Glutamatergic neuron (in vitro differentiated cells): ENCODE measurements around the gene INSIG2. TPM values are rescaled to one million over a fixed set of nuclear protein-coding genes. Genes with fewer than 3 reads are reported as not detected.

Experiments used
- DNase-seq: peaks from one replicate; pipeline ENCODE4 v3.0.0; 2022
- H3K27ac Mint-ChIP-seq: one replicate; pipeline ENCODE4 v1.8.0; 2020; ENCODE audit warnings: mild to moderate bottlenecking, mixed read lengths, inconsistent platforms; ENCODE audit not compliant: unreplicated experiment
- H3K27me3 Mint-ChIP-seq: one replicate; pipeline ENCODE4 v1.8.0; 2020; ENCODE audit warnings: mild to moderate bottlenecking, moderate library complexity, mixed read lengths, inconsistent platforms; ENCODE audit not compliant: unreplicated experiment
- H3K36me3 Mint-ChIP-seq: one replicate; pipeline ENCODE4 v1.8.0; 2020; ENCODE audit warnings: mild to moderate bottlenecking, mixed read lengths, inconsistent platforms; ENCODE audit not compliant: unreplicated experiment
- H3K4me1 Mint-ChIP-seq: one replicate; pipeline ENCODE4 v1.8.0; 2020; ENCODE audit warnings: mild to moderate bottlenecking, low read depth, mixed read lengths, inconsistent platforms; ENCODE audit not compliant: unreplicated experiment
- H3K4me3 Mint-ChIP-seq: one replicate; pipeline ENCODE4 v1.8.0; 2020; ENCODE audit warnings: mild to moderate bottlenecking, mixed read lengths, inconsistent platforms; ENCODE audit not compliant: unreplicated experiment
- H3K9me3 Mint-ChIP-seq: one replicate; pipeline ENCODE4 v1.8.0; 2020; ENCODE audit warnings: mild to moderate bottlenecking, moderate library complexity, mixed read lengths, inconsistent platforms; ENCODE audit not compliant: unreplicated experiment
- total RNA-seq: library from RNA; stranded (reverse); fragmentation: NEBNext Ultra II Directional; extraction: Animal tissue kit (Norgen Biotek cat#: 25700); gene quantifications from one replicate; pipeline ENCODE4 v1.2.1, GENCODE V29; 2021; ENCODE audit not compliant: unreplicated experiment
- TF ChIP-seq, protein P1 (sequence below): fragments of 200-600 bp; sonication (generic); IDR thresholded peaks from one replicate; pipeline ENCODE4 v1.5.0; 2021; ENCODE audit not compliant: partially characterized antibody, unreplicated experiment

The INSIG2 gene
- total RNA-seq, 1 donor from 2014 or later = 20.3 TPM

DNA sequence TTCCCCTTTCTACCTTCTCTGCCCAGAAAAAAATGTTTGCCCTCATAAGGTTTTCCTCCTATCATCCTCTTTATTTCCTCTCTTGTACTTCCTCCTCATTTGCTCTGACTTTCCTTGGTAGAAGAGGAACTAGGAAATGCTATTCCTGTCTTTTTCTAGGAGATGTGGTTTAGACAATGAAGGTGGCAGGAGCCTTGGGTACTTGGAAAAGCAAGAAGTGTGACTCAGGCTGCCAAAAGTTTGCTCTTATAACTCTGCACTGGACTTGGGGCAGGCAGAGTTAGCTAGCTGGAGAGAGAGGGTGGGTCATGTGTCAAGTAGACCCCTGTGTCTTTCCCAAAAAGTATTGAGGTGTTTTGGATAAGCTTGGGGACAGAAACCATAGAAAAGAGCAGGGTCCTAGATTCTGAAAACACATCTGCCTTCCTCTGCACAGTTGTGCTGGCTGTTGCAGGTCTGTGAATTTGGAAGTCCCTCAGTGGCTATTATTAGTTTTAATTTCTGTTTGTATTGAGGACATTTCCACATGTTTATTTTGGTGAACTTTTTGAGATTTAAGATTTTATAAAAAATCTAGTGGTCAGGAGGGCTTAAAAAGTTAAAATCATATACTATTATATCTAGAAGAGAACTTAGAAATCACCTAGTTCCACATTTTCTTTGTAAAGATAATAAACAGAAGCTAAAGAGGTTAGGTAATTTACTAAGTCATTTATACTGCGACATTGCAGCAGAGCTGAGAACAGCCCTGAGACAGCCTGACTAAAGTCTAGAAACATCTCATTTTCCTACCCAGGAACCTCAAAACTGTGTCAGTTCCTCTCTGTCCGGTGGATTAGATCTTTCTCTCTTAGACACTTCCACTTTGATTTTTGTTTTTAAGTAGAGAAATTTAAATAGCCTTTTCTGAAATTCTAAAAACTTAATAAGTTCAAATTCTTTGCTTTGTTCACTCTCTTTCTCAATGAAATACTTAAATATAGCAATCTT lies 16.0 kb downstream of the INSIG2 start:
- Mint-ChIP-seq H3K27me3 (no peaks in the 10 kb centered on the region), H3K36me3 (no peaks in the 10 kb centered on the region), H3K4me1 (peaks cover 3% of the 10 kb centered on the region), H3K4me3 (no peak overlapping the region), H3K9me3 (peaks cover 2% of the 10 kb centered on the region), H3K27ac (no peak overlapping the region)
- TF ChIP-seq, protein P1, sequence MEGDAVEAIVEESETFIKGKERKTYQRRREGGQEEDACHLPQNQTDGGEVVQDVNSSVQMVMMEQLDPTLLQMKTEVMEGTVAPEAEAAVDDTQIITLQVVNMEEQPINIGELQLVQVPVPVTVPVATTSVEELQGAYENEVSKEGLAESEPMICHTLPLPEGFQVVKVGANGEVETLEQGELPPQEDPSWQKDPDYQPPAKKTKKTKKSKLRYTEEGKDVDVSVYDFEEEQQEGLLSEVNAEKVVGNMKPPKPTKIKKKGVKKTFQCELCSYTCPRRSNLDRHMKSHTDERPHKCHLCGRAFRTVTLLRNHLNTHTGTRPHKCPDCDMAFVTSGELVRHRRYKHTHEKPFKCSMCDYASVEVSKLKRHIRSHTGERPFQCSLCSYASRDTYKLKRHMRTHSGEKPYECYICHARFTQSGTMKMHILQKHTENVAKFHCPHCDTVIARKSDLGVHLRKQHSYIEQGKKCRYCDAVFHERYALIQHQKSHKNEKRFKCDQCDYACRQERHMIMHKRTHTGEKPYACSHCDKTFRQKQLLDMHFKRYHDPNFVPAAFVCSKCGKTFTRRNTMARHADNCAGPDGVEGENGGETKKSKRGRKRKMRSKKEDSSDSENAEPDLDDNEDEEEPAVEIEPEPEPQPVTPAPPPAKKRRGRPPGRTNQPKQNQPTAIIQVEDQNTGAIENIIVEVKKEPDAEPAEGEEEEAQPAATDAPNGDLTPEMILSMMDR = no peak
- no peak for DNase-seq

DNA sequence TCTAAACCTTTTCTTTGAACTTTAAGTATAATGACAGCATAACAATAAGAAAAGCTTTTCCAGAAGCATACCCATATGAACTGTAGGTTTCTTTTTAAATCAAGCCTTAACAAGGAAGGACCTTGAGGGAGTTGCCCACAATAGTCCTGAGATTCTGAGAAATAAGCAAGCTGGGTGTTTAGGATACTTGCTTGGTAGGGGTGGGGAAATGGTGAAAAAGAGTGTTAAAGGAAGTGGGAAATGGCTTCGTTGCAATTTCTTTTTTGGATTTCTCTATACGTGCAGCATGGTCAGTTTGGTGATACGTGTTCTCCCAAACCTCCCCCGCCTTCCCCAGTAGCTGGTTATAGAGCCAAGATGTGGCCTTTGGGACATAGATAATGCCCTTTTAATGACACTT lies 17.2 kb downstream of the INSIG2 start:
- Mint-ChIP-seq H3K4me1 (peaks cover 3% of the 10 kb centered on the region), H3K36me3 (no peaks in the 10 kb centered on the region), H3K27me3 (no peaks in the 10 kb centered on the region), H3K9me3 (no peaks in the 10 kb centered on the region), H3K27ac (no peak overlapping the region), H3K4me3 (no peak overlapping the region)
- TF ChIP-seq, protein P1 = no peak
- DNase-seq = no peak

DNA sequence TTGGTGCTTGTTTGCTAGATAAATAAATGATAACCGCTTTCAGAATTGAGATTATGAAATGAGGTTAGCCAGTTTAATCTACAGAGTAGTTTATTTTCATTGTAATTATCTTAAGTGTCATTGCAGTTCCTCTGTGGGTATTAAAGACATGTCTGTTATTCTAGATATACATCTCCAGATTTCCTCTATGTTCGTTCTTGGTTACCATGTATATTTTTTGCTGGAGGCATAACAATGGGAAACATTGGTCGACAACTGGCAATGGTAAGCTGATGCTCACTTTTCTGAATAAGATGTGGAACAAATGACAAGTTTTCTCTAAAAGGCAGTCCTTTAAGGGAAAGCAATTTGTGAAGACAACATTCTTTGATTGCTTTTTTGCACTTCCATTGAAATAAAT lies 18.7 kb downstream of the INSIG2 start:
- H3K36me3 Mint-ChIP-seq = no peaks in the 10 kb centered on the region
- no peaks in the 10 kb centered on the region for H3K27me3 Mint-ChIP-seq
- no peaks in the 10 kb centered on the region for H3K9me3 Mint-ChIP-seq

DNA sequence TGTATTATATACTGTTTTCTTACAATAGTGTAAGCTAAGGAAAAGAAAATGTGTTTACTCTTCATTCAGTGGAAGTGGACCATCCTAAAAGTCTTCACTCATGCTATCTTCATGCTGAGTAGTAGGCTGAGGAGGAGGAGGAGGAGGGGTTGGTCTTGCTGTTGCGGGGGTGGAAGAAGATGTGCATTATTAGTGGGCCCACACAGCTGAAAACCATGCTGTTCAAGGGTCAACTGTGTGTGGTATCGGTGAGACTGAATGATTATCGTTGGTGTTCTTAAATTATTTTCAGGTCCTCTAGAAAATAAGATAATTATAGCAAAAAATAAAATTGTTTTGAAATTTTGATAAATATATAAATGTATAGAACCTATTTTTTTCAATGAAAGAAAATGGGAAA lies 22.0 kb downstream of the INSIG2 start:
- H3K9me3 Mint-ChIP-seq = no peaks in the 10 kb centered on the region
- no peak for DNase-seq
- no peaks in the 10 kb centered on the region for H3K27me3 Mint-ChIP-seq
- H3K4me1 Mint-ChIP-seq = no peaks in the 10 kb centered on the region
- no peak overlapping the region for H3K27ac Mint-ChIP-seq
- TF ChIP-seq, protein P1 = no peak
- no peak overlapping the region for H3K4me3 Mint-ChIP-seq
- no peaks in the 10 kb centered on the region for H3K36me3 Mint-ChIP-seq

More for the DNA sequence above, 18.7 kb downstream of the INSIG2 start:
- no peak overlapping the region for H3K4me3 Mint-ChIP-seq
- DNase-seq = no peak
- no peaks in the 10 kb centered on the region for H3K4me1 Mint-ChIP-seq
- TF ChIP-seq, protein P1 = no peak
- no peak overlapping the region for H3K27ac Mint-ChIP-seq

DNA sequence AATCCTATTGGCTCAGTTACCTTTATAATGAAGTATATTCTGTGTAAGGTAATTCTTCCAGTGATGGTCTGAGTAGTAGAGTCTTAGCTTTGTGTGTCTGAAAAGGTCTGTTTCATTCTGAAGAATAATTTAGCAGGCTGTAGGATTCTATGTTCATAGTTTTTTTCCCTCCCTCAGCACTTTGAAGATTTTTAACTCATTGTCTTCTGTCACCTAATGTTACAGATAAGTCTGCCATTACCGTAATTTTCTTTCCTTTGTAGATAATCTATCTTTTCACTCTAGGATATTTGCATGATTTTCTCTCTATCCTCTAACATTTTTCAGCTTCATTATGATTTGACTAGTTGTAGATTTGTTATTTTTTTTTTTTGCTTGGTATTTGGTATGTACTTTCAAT lies 22.7 kb downstream of the INSIG2 start:
- no peak overlapping the region for H3K27ac Mint-ChIP-seq
- DNase-seq = no peak
- H3K4me1 Mint-ChIP-seq = no peaks in the 10 kb centered on the region
- no peaks in the 10 kb centered on the region for H3K27me3 Mint-ChIP-seq
- H3K9me3 Mint-ChIP-seq = no peaks in the 10 kb centered on the region
- TF ChIP-seq, protein P1 = no peak
- H3K4me3 Mint-ChIP-seq = no peak overlapping the region
- no peaks in the 10 kb centered on the region for H3K36me3 Mint-ChIP-seq
